HepG2 (cell line): ENCODE data around the gene CENPW. TPM values are rescaled to one million over a fixed set of nuclear protein-coding genes. Genes with fewer than 3 reads are reported as not detected.

ENCODE experiments used
- ESRRA ChIP-seq: sonication (generic); formaldehyde crosslinking; IDR thresholded peaks from 2 replicates; pipeline ENCODE4 v1.5.1; 2020; ENCODE audit warnings: mild to moderate bottlenecking, low read depth, missing genetic modification reagents
- MED1 ChIP-seq: sonication (generic); formaldehyde crosslinking; IDR thresholded peaks from 2 replicates; pipeline ENCODE4 v1.4.0; 2020; ENCODE audit warnings: missing genetic modification reagents
- MXD4 ChIP-seq: IDR thresholded peaks from 2 replicates; pipeline ENCODE4 v1.6.1; 2016; ENCODE audit warnings: mild to moderate bottlenecking, missing biosample characterization, missing genetic modification reagents
- NAIF1 ChIP-seq: sonication (generic); formaldehyde crosslinking; IDR thresholded peaks from 2 replicates; pipeline ENCODE4 v1.5.0; 2020; ENCODE audit warnings: mild to moderate bottlenecking, missing genetic modification reagents, borderline replicate concordance
- NFIC ChIP-seq: IDR thresholded peaks from 2 replicates; pipeline ENCODE4 v1.6.1; 2012; ENCODE audit warnings: mild to moderate bottlenecking, low read length, inconsistent platforms
- NONO ChIP-seq, 2 experiments: fragments of 450-650 bp in 1 of 2; sonication (generic) in 1 of 2; formaldehyde crosslinking in 1 of 2; IDR thresholded peaks in 1 of 2; conservative IDR thresholded peaks in 1 of 2; 2 replicates each; pipeline versions ENCODE4 v1.6.1 to v1.8.0; 2017 to 2022; ENCODE audit warnings: mild to moderate bottlenecking in 1 of 2, missing genetic modification reagents in 1 of 2, moderate library complexity in 1 of 2
- NRL ChIP-seq: sonication (generic); formaldehyde crosslinking; IDR thresholded peaks from 2 replicates; pipeline ENCODE4 v1.5.0; 2020; ENCODE audit warnings: missing genetic modification reagents, mild to moderate bottlenecking, moderate library complexity, borderline replicate concordance
- POLR2AphosphoS2 ChIP-seq: IDR thresholded peaks from 2 replicates; pipeline ENCODE4 v1.6.1; 2011; ENCODE audit warnings: low read depth, low read length, improper control_type of control experiment
- POLR2G ChIP-seq: fragments of 200-400 bp; formaldehyde crosslinking; IDR thresholded peaks from 2 replicates; pipeline ENCODE4 v1.6.1; 2018; ENCODE audit warnings: mild to moderate bottlenecking, low read depth, low read length, moderate library complexity
- SMARCC2 ChIP-seq: fragments of 450-650 bp; IDR thresholded peaks from 2 replicates; pipeline ENCODE4 v1.6.1; 2017; ENCODE audit warnings: antibody characterized with exemption, mild to moderate bottlenecking
- TBX3 ChIP-seq: fragments of 450-650 bp; IDR thresholded peaks from 2 replicates; pipeline ENCODE4 v1.6.1; 2017; ENCODE audit warnings: antibody characterized with exemption, mild to moderate bottlenecking, inconsistent platforms, borderline replicate concordance
- TRIM24 ChIP-seq: sonication (generic); formaldehyde crosslinking; IDR thresholded peaks from 2 replicates; pipeline ENCODE4 v1.8.0; 2022; ENCODE audit warnings: mild to moderate bottlenecking, missing genetic modification reagents
- TSC22D2 ChIP-seq: sonication (generic); formaldehyde crosslinking; IDR thresholded peaks from 2 replicates; pipeline ENCODE4 v1.5.1; 2020; ENCODE audit warnings: missing genetic modification reagents, mild to moderate bottlenecking, borderline replicate concordance
- ZFP37 ChIP-seq: sonication (generic); formaldehyde crosslinking; IDR thresholded peaks from 2 replicates; pipeline ENCODE4 v1.4.0; 2020; ENCODE audit warnings: missing genetic modification reagents, borderline replicate concordance
- ZNF263 ChIP-seq: sonication (generic); formaldehyde crosslinking; IDR thresholded peaks from 2 replicates; pipeline ENCODE4 v1.4.0; 2020; ENCODE audit warnings: missing genetic modification reagents
- polyA plus RNA-seq, 8 experiments: library from polyadenylated mRNA; depleted of rRNA in 3 of 8; stranded (reverse) in 7 of 8; unstranded in 1 of 8; fragments of >200 nt; fragmentation: Illumina TruSeq in 4 of 8; extraction: Trizol in 4 of 8; gene quantifications; 2 replicates each; pipeline versions ENCODE4 v1.2.1 to v1.2.3, GENCODE V29; 2011 to 2016; ENCODE audit warnings: low read depth in 4 of 8, missing spikeins in 1 of 8, mixed read lengths in 1 of 8; ENCODE audit not compliant: insufficient read depth in 1 of 8
- total RNA-seq, 5 experiments: library from RNA; depleted of rRNA; stranded (reverse); fragments of >200 nt; fragmentation: Illumina TruSeq; extraction: Trizol; gene quantifications; 2 replicates each; pipeline ENCODE4 v1.2.3, GENCODE V29; 2016; ENCODE audit warnings: low read depth in 1 of 5
- TF ChIP-seq, protein P1 (sequence below): sonication (generic); formaldehyde crosslinking; IDR thresholded peaks from 2 replicates; pipeline ENCODE4; 2020; ENCODE audit warnings: missing genetic modification reagents, mild to moderate bottlenecking, borderline replicate concordance
- TF ChIP-seq, protein P2 (sequence below): sonication (generic); formaldehyde crosslinking; IDR thresholded peaks from 2 replicates; pipeline ENCODE4 v1.5.0; 2020; ENCODE audit warnings: mild to moderate bottlenecking, missing genetic modification reagents
- TF ChIP-seq, protein P3 (sequence below): sonication (generic); formaldehyde crosslinking; conservative IDR thresholded peaks from 2 replicates; pipeline ENCODE4 v1.8.1; 2023; ENCODE audit warnings: missing genetic modification reagents
- TF ChIP-seq, protein P4 (sequence below): fragments of 450-650 bp; IDR thresholded peaks from 2 replicates; pipeline ENCODE4 v1.6.1; 2017; ENCODE audit warnings: mild to moderate bottlenecking

The CENPW gene
- total and polyA plus RNA-seq, 2 of the 13 experiments (the other 11 are each of a cell fraction or from before 2014, with no cell fraction given): 8.6 to 94.7 TPM

DNA sequence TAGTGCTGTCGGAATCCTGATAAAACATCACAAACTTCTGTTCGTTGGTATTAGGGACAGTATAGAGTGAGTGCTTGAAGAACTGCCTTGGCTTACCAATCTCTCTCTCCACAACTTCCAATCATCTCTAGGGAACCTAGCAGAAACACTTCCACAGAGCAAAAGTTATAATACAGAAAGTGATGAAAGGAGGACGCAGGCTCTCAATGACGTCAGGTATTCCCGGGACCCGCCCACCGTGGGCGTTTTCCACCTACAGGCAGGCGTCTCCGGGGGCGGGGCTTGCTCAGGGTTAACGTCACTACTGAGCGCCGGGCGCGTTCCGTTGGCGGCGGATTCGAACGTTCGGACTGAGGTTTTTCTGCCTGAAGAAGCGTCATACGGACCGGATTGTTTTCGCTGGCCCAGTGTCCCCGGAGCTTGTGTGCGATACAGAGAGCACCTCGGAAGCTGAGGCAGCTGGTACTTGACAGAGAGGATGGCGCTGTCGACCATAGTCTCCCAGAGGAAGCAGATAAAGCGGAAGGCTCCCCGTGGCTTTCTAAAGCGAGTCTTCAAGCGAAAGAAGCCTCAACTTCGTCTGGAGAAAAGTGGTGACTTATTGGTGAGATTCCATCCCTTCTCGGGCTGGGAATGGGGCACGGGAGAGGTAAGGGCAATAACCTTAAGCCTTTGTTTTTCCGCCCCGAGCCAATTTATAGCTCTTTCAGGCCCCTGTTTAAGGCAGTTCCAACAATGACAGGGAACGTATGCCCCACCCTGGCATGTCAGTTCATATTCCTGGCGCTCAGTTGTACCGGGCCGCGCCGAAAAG is at the start of gene CENPW (continued):
- TF ChIP-seq, protein P1, sequence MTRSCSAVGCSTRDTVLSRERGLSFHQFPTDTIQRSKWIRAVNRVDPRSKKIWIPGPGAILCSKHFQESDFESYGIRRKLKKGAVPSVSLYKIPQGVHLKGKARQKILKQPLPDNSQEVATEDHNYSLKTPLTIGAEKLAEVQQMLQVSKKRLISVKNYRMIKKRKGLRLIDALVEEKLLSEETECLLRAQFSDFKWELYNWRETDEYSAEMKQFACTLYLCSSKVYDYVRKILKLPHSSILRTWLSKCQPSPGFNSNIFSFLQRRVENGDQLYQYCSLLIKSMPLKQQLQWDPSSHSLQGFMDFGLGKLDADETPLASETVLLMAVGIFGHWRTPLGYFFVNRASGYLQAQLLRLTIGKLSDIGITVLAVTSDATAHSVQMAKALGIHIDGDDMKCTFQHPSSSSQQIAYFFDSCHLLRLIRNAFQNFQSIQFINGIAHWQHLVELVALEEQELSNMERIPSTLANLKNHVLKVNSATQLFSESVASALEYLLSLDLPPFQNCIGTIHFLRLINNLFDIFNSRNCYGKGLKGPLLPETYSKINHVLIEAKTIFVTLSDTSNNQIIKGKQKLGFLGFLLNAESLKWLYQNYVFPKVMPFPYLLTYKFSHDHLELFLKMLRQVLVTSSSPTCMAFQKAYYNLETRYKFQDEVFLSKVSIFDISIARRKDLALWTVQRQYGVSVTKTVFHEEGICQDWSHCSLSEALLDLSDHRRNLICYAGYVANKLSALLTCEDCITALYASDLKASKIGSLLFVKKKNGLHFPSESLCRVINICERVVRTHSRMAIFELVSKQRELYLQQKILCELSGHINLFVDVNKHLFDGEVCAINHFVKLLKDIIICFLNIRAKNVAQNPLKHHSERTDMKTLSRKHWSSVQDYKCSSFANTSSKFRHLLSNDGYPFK (CRISPR knock-in tag): peak; percentile 73; the same call in 1 of the 2 replicates
- TF ChIP-seq POLR2G: peak; percentile 78
- TF ChIP-seq POLR2AphosphoS2: no peak
- no peak for TF ChIP-seq ZFP37 (CRISPR knock-in tag)
- TF ChIP-seq MED1 (CRISPR knock-in tag): peak; percentile 65
- TF ChIP-seq NAIF1 (CRISPR knock-in tag): 0 out of 2 replicates have a peak, but pooled peaks have one; percentile 5
- no peak for TF ChIP-seq NFIC
- 0 out of 2 replicates have a peak, but pooled peaks have one; percentile 51 for TF ChIP-seq ESRRA
- no peak for TF ChIP-seq SMARCC2
- TF ChIP-seq, protein P2, sequence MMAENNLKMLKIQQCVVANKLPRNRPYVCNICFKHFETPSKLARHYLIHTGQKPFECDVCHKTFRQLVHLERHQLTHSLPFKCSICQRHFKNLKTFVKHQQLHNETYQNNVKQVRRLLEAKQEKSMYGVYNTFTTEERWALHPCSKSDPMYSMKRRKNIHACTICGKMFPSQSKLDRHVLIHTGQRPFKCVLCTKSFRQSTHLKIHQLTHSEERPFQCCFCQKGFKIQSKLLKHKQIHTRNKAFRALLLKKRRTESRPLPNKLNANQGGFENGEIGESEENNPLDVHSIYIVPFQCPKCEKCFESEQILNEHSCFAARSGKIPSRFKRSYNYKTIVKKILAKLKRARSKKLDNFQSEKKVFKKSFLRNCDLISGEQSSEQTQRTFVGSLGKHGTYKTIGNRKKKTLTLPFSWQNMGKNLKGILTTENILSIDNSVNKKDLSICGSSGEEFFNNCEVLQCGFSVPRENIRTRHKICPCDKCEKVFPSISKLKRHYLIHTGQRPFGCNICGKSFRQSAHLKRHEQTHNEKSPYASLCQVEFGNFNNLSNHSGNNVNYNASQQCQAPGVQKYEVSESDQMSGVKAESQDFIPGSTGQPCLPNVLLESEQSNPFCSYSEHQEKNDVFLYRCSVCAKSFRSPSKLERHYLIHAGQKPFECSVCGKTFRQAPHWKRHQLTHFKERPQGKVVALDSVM: peak; percentile 29; the same call in 1 of the 2 replicates
- TF ChIP-seq, protein P3, sequence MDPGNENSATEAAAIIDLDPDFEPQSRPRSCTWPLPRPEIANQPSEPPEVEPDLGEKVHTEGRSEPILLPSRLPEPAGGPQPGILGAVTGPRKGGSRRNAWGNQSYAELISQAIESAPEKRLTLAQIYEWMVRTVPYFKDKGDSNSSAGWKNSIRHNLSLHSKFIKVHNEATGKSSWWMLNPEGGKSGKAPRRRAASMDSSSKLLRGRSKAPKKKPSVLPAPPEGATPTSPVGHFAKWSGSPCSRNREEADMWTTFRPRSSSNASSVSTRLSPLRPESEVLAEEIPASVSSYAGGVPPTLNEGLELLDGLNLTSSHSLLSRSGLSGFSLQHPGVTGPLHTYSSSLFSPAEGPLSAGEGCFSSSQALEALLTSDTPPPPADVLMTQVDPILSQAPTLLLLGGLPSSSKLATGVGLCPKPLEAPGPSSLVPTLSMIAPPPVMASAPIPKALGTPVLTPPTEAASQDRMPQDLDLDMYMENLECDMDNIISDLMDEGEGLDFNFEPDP: no peak
- TF ChIP-seq ZNF263 (CRISPR knock-in tag): peak; percentile 60; the same call in 1 of the 2 replicates
- TF ChIP-seq NONO (IDR thresholded peaks at IDR 0.05): no peak
- peak; percentile 85 for TF ChIP-seq NONO (CRISPR knock-in tag; conservative IDR thresholded peaks at IDR 0.05)
- TF ChIP-seq, protein P4, sequence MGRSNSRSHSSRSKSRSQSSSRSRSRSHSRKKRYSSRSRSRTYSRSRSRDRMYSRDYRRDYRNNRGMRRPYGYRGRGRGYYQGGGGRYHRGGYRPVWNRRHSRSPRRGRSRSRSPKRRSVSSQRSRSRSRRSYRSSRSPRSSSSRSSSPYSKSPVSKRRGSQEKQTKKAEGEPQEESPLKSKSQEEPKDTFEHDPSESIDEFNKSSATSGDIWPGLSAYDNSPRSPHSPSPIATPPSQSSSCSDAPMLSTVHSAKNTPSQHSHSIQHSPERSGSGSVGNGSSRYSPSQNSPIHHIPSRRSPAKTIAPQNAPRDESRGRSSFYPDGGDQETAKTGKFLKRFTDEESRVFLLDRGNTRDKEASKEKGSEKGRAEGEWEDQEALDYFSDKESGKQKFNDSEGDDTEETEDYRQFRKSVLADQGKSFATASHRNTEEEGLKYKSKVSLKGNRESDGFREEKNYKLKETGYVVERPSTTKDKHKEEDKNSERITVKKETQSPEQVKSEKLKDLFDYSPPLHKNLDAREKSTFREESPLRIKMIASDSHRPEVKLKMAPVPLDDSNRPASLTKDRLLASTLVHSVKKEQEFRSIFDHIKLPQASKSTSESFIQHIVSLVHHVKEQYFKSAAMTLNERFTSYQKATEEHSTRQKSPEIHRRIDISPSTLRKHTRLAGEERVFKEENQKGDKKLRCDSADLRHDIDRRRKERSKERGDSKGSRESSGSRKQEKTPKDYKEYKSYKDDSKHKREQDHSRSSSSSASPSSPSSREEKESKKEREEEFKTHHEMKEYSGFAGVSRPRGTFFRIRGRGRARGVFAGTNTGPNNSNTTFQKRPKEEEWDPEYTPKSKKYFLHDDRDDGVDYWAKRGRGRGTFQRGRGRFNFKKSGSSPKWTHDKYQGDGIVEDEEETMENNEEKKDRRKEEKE: no peak
- TF ChIP-seq MXD4 (CRISPR knock-in tag): peak; percentile 95
- TF ChIP-seq TRIM24 (CRISPR knock-in tag): no peak
- TF ChIP-seq TSC22D2 (CRISPR knock-in tag): peak; percentile 77; the same call in 1 of the 2 replicates
- peak; percentile 65; the same call in 1 of the 2 replicates for TF ChIP-seq NRL (CRISPR knock-in tag)
- TF ChIP-seq TBX3: no peak
